Activated naive CD4-positive, alpha-beta T cell treated with Interleukin-2 at 50 U/mL for 16 hours (primary cell): Measurements from ENCODE around the gene TNFSF9.

ENCODE experiments used
- DNase-seq: peaks from one replicate; pipeline ENCODE4 v3.0.0-alpha.2; 2020

TNFSF9 gene, protein sequence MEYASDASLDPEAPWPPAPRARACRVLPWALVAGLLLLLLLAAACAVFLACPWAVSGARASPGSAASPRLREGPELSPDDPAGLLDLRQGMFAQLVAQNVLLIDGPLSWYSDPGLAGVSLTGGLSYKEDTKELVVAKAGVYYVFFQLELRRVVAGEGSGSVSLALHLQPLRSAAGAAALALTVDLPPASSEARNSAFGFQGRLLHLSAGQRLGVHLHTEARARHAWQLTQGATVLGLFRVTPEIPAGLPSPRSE

DNA sequence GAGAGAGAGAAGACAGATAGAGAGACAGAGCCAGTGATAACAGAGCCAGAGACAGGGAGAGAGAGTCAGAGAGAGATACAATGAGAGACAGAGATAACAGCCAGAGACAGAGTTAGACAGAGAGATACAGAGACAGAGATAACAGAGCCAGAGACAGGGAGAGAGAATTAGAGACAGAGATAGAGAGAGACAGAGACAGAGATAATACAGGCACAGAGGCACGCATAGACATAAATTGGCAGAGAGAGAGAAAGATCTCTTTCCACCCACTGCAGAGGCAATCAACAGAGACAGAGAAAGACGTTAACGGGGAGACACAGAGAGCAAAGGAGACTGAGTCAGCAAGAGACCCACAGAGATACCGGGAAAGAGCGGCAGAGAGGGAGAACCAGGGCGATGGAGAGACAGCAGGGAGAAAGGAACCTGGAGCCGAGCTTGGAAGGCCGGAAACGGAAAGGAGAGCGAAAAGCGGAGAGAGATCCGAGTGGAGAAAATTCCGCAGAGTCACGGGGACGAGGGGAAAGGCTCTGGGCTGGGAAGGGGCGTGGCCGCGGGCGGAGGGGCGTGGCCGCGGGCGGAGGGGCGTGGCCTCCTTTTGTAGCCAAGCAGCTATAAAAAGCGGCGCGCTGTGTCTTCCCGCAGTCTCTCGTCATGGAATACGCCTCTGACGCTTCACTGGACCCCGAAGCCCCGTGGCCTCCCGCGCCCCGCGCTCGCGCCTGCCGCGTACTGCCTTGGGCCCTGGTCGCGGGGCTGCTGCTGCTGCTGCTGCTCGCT is at the start of gene TNFSF9:
Gene TNFSF9, plus strand, starts transcription at position 641 of the 777 bp plus-strand sequence. Its CDS starts 11 bp downstream, at position 652.
- peak; percentile 84 for DNase-seq

DNA sequence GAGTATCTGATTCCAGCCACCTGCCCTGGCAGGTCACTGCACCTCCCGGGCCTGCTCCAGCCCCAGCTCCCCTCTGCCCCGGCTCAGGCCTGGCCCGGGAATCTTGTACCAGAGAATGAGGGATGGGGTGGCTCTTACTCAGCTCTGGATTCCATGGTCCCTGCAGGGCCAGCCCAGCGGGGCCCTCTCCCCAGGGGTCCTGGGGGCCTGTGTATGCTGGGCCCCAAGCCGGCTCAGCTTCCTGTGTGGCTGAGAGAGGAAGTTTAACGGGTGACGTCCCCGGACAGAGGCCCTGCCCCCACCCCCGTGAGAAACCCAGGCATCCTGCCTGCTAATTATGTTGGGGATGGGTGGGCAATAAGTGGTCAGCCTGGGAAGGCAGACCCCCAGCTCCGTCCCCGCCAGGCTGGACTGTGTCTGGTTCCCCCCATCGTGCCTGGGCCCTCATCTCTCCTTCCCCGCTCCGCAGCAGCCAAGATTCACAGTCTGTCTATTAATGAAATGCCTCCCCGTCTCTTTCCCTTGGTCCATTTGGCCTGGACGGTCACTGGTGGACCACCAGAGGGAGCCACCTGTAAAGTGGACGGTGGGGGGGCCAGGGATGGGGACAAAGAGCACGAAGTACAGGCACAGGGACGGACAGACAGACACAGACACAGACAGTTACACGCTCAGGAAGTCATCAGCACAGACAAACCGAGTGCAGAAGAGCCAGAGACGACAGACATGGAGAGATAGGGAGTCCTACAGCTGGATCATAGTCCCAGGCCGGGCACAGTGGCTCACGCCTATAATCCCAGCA is 49.1 kb upstream of the TNFSF9 start, which contains the start of gene DENND1C:
Gene DENND1C, minus strand, starts transcription at position 247 of the 802 bp plus-strand sequence. Its CDS starts 92 bp downstream, at position 155.
- peak; percentile 70 for DNase-seq

DNA sequence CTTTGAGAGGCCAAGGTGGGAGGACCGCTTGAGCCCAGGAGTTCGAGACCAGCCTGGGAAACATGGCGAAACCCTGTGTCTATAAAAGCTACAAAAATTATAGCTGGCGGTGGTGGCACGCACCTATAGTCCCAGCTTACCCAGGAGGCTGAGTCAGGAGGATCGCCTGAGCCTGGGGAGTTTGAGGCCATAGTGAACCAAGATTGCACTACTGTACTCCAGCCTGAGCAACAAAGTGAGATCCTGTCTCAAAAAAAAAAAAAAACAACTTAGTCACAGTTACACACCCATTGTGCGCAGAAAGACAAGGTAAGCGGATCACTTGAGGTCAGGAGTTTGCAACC is 48.5 kb upstream of the TNFSF9 start:
- no peak for DNase-seq

DNA sequence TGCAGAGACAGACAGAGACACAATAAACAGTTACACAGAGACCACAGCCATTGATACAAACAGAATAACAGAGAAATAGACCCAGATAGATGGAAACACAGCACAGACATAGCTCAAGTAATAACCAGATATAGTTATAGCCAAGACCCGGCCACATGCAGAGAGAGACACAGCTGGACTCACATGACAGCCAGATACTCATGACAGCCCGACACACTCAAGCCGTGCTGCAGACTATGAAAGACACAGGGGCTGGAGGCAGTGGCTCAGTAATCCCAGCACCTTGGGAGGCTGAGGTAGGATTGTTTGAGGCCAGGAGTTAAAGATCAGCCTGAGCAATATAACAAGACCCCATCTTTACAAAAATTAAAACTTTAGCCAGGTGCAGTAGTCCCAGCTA is 47.6 kb upstream of the TNFSF9 start:
- no peak for DNase-seq

DNA sequence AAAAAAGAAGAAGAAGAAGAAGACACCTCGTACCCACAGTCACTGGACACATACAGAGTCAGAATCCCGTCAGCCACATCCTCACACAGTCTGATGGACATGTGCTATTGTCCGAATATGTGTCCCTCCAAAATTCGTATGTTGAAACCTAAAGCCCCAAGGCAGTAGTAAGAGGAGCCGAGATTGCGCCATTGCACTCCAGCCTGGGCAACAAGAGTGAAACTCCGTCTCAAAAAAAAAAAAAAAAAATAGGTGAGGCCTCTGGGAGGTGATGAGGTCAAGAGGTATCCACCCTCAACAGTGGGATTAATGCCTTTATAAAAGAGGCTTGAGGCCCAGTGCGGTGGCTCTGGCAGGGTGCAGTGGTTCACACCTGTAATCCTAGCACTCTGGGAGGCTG is 46.6 kb upstream of the TNFSF9 start:
- no peak for DNase-seq

DNA sequence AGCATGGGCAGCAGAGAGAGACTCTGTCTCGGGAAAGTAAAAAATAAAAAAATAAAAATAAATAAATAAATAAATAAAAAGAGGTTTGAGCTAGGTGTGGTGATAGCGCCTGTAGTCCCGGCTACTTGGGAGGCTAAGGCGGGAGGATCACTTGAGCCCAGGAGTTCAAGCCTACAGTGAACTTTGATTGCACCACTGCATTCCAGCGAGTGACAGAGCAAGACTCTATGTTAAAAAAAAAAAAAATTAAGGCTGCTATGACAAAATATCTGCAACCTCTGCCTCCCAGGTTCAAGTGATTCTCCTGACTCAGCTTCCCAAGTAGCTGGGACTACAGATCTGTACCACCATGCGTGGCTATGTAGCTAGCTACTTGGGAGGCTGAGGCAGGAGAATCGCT is 46.0 kb upstream of the TNFSF9 start:
- DNase-seq: no peak

DNA sequence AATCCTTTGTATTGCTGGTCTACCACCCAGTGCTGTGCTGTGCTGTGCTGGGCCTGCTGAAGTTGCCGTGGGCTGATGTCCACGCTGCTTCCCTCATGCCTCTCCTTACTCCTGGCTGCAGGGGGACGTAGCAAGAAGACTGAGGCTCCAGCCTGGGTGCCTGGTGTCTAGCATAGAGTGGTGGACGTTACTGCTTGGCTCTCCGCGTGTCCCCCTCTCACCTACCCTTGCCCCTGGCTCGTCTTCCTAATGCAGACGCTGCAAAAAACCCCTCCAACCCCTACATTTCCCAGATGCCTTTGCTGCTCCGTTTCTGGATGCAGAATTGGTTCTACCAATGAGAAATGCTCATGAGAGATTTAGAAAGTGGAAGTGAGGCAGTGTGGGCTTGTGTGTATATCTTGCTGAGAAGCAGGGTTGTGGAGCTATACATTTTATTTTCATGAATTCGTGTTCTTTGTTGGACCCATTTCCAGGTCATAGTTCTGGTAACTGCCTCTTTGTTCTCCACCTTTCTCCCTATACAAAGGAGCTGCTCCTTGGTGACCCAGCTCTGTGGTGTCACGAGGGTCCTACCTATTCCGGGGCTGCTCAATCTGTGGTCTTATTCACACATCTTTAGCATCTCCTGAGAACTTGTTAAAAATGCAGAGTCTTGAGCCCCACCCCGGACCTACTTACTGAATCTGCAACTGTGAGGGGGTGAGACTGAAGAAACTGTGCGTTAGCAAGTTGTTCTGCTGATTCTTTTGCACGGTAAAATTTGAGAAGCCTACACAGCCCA is 41.4 kb upstream of the TNFSF9 start:
- DNase-seq: peak; percentile 10

DNA sequence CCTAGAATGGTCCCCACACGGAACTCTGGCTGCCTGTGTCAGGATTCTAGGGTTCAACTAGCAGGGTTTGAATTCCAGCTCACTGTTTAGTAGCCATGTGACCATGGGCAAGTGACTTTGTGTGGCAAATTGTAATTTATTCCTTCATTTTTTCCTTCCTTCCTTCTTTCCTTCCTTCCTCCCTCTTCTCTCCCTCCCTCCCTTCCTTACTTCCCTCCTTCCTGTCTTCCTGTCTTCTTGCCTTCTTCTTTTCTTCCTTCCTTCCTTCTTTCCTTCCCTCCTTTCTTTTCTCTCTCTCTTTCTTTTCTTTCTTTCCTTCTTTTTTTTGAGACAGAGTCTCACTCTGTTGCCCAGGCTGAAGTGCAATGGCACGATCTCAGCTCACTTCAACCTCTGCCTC is 40.7 kb upstream of the TNFSF9 start:
- no peak for DNase-seq

DNA sequence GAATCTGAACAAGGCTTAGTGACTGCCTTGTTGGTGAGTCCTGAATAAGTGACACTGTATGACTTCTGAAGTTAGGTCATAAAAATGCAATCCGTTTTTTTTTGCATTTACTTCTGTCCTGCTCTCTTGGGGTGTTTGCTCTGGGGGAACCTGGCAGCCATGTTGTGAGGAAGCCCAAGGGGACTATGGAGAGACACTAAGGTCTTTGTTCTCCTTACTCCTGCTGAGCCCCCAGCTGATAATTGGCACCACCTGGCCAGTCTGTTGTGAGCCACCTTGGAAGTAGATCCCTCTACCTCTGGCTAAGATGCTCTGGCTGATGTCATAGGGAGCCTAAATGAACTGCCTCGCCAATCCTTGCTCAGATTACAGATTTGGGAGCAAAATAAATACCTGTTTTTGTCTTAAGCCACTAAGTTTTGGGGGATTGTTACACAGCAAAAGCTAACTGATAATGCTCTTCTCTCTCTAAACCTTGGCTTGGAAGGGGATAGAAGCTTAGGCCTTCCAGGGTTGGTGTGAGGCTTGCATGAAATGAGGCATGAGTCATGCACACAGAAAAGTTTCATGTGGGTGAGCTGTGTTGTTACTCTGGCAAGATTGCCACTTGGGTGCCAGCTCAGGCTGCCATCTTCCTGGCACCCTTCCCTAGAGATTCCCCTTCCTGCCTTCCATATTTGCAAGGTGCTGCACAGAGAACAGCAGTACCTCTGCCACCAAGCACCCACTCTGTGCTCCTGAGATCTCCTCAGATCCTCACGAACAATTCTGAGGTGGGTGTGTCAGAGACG is 38.8 kb upstream of the TNFSF9 start:
- DNase-seq: no peak

DNA sequence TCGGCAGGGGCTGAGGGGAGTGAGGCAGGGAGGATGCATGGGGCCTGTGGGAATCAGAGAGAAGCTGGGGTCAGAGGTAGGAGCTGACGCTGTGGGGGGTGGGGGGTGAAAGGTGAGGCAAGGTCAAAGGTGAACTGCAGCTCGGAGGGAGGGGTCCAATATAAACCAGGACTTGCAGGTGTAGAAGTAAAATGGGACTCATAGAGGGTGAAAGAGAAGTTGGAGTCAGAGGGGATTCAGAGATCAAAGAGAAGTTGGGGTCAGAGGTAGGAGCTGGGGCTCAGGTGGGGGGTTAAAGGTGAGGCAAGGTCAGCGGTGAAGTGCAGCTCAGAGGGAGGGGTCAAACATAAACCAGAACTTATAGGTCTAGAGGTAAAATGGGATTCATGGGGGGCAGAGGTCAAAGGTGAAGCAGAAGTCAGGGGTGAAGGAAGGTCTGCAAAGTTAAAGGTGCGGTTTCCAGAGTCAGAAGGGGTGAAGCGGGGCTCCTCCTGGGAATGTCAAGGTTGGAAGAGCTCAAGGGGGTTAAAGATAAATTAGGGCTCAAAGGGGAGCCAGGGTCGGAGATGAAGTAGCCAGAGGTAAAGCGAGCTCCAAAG is 36.3 kb upstream of the TNFSF9 start:
- no peak for DNase-seq

DNA sequence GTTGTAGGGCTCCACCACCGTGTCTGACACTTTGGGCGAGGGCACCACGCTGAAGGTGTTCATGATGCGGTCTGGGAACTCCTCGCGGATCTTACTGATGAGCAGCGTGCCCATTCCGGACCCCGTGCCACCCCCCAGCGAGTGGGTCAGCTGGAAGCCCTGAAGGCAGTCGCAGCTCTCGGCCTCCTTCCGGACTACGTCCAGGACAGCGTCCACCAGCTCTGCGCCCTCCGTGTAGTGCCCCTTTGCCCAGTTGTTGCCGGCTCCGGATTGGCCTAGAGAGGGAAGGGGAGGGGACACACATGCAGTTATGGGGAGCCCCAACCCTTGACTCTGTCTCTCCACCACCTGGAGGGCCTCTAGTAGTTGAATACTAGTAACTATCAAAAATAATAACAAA is 34.9 kb upstream of the TNFSF9 start:
- no peak for DNase-seq

DNA sequence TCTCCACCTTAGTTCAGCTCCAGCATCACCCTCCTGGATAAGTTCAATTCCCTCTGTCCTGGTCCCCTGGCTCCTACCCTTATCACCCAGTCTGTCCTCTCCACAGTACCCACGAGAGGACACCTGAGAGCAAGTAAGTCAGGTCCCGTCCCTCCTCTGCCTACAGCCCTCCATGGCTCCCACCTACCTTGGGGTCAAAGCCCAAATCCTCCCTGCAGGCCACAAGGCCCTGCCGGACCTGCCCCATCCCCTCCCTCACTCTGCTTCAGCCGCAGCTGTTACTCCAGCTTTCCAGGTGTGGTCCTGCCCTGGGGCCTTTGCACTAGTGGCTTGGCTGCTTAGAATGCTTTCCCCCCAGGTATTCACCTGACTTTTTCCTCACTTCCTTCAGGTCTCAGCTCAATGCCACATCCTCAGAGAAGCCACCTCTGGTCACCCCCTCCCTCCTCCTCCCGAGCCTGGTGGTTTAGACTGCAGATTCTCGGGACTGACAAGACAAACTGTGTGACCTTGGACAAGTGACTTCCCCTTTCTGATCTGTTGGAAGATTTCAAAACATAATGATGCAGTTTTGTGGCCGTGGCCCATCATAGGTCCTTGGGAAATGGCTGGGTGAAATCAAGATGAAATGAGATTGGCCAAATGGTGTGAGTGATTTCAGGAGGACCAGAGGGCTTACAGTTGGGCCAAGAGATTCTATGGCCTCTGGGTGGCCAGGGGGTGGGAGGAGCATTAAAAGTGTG is 32.4 kb upstream of the TNFSF9 start:
- no peak for DNase-seq

DNA sequence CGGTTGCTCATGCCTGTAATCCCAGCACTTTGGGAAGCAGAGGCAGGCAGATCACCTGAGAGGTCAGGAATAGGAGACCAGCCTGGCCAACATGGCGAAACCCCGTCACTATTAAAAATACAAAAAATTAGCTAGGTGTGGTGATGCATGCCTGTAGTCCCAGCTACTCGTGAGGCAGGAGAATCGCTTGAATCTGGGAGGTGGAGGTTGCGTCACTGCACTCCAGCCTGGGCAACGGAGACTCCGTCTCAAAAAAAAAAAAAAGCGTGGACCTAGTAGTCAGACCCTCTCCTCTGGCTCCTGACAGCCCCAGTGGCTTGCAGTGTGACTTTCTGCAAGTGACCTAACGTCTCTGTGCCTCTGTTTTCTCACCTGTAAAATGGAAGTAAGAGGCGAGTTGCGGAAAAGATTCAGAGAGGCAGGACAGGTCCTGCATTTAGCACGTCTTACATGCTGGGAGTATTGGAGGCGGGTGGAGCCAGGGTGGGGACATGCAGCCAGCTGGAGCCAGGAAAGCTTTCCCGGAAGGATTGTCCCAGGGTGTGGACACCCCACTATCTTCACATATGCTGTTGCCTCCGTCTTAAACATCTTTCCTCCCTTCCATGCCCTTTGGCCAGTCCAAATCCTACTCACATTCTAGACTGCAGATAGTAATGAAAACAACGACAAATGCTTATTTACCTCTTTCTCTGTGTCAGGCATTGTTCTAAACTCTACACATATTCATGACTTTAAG is 31.6 kb upstream of the TNFSF9 start:
- no peak for DNase-seq

DNA sequence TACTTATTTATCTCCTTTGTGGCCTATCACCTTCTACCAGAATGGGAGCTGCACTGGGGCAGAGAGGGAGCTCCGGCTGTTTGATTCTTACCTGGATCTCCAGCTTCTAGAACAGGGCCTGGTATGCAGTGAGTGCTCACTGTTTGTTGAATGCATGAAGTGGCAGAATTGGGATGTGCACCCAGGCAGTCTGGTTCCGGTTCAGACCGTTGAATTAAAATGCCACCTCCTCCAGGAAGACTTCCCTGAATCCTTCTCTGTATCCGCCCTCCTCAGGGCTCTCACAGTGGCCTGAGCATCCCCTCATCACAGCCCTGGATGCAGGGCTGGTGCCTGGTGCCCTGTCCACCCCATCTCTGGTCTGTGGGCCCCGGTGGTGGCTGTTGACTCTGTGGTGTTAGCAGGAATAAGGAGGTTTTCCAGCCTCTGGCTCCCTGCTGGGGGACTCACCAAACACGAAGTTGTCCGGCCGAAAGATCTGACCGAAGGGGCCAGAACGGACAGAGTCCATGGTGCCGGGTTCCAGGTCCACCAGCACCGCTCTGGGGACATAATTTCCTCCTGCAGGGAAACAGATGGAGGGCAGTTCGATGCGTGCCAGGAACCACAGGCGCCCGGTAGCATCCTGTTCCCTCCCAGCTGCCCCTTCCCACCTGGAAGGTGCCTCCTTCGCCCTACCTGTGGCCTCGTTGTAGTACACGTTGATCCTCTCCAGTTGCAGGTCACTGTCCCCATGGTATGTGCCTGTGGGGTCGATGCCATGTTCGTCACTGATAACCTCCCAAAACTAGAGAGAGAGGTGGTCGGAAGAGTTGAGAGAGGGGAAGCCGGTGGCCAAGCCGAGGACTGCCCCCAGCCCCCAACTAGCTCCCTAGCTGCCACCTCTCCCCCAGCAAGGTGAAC is 29.7 kb upstream of the TNFSF9 start:
- no peak for DNase-seq

DNA sequence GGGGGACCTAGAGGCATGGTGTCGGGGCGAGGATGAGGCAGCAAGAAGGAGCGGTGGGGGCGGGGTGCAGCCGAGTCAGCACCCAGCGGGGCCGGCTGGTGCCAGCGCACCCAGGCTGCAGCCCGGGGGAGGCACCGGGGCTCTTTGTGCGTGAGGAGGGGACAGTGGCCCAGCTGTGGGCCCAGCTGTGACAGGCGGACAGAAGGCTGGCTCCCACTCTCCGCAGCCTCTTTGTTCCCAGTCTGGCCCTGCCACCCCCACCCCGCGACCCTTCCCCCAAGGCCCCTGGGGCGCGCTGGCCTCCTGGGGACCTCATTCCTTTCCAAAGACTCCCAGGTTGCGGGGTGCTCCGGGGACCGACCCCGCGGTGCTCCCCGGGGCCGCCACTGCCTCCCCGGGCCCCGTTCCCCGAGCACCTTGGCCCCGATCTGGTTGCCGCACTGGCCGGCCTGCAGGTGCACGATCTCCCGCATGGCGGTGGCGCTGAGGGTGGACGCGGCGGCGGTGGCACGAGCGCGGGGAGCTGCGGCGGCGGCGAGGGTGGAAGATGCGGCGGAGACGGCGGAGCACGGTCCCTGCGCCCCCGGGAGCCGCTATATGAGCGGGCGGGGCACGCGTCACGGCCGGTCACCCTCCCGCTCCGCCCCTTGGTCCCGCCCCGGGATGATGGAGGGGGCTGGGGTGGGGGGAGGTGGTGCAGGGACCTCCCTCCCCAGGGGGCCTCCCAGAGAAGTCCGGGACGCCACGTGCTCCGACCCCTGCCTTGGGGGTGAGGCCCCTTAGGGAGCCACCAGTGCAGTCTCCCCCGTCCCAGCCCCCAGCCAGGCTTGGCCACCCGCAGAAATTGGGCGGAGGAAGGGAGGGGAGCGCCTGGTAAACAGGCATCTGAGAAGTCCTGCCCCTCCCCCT is 28.8 kb upstream of the TNFSF9 start, which contains the start of gene TUBB4A:
Gene TUBB4A, minus strand, starts transcription at position 570 of the 909 bp plus-strand sequence. Its CDS starts 97 bp downstream, at position 473.
- peak; percentile 46 for DNase-seq

DNA sequence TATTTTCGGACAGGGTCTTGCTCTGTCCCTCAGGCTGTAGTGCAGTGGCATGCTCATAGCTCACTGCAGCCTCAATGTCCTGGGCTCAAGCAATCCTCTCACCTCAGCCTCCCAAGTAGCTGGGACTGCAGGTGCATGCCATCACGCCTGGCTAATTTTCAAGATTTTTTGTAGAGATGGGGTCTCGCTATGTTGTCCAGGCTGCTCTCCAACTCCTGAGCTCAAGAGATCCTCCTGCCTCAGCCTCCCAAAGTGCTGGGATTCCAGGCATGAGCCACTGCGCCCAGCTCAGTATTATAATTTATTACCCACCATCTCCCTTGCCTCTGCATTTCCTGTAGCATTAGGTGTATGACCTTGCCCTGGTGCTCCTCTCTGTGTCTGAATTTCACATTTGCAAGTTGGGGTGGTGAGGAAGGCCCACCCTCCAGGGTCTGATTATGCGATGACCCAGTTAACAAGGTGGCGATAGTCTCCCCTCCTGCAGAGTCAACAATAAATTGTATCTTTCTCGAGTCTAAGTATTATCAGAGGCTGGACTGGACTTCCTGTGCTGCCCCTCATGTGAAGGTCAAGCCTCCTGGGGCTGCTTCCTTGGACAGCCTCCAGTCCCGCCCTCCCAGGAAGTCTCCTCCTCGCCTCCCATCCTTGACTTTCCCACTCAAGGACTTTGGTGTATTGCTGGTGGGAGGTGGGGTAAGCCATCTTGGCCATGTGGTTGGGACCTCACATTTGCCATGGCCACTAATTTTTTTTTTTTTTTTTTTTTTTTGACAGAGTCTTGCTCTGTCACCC is 27.2 kb upstream of the TNFSF9 start:
- no peak for DNase-seq
